ENCODE measurements around the gene GIPC1. TPM values are rescaled to one million over a fixed set of nuclear protein-coding genes. Genes with fewer than 3 reads are reported as not detected.
A peak's percentile ranks its signal among the peaks of the same experiment; 100 is the strongest.

GIPC1 gene
- polyA plus RNA-seq, 1 of the 3 experiments (the other 2 are of a cell fraction): 144 TPM

DNA sequence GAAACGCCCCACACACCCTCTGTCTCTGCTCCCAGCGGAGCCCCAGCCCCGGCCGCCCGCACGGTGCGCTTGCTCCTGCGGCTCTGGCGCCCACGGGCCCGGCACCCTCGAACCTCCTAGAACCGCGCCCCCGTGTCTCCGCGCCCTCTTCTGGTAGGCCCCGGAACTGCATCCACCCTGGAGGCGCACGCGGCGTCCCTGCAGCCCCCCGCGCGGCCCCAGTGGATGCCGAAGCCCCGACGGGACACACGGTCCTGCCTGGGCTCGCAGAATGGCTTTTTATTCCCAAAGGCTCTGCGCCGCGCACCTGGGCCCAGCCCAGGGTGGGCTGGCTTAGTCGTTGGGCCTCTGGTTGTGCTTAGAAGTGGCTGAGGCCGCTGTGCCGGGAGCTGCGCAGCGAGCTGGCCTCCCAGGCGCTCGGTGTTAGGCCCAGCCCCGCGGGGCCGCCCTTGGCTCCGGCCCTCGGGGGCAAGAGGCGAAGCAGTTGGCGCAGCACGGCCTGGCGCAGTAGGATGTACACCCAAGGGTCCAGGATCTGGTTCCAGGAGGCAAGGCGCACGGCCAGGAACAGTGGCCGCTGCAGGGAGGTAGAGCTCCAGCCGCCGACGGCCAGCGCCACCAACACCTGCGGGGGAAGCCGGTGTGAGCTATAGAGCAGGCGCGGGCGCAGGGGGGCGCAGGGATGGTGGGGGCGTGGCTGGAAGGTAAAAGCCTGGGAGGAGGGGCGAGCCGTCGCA lies 23.6 kb downstream of the GIPC1 start:
- ChIA-PET CTCF (interaction anchor here (0.6 to 2.0 kb wide), 31 partner anchors 8 to 429 kb away, joined by 3 to 18 read pairs (median 4); partner anchors contain the start of genes ADGRE5, ASF1B and GIPC1), POLR2A (interaction anchor here (0.5 to 1.1 kb wide), 4 partner anchors 24 to 331 kb away, joined by 3 to 5 read pairs (median 3); partner anchors contain the start of genes DNAJB1 and GIPC1)
- Histone ChIP-seq H3K4me1 (ENCODE audit: control insufficient read depth in 1 of 2, insufficient read depth in 2 of 2, low read depth in 1 of 2, low read length in 1 of 2) (peaks cover 20 to 30% of the 10 kb centered on the region in 2 experiments; a peak in 3 of 4 replicates), H3K36me3 (replicated peaks in 1 of 2; ENCODE audit: control insufficient read depth in 1 of 2, insufficient read depth in 2 of 2, low read length in 1 of 2) (peaks cover 6 to 20% of the 10 kb centered on the region in 2 experiments), H3F3A (replicated peaks; ENCODE audit: insufficient read depth) (peaks cover 13% of the 10 kb centered on the region), H3K4me3 (ENCODE audit: low read depth in 2 of 2, low read length in 1 of 2) (no peak overlapping the region; a peak in 1 of 4 replicates), H3K27ac (ENCODE audit: low read depth in 2 of 2, low read length in 1 of 2) (no peak overlapping the region), H3K4me2 (peak overlapping the region; percentile 44; the same call in 1 of the 2 replicates), H3K79me2 (ENCODE audit: insufficient read depth) (no peaks in the 10 kb centered on the region), H3K9me2 (no peaks in the 10 kb centered on the region), H3K9ac (no peak overlapping the region), H3K27me3 (ENCODE audit: insufficient read depth) (no peaks in the 10 kb centered on the region), H4K20me1 (ENCODE audit: insufficient read depth) (no peaks in the 10 kb centered on the region), H2AFZ (ENCODE audit: low read depth) (no peak overlapping the region), H3K9me3 (no peaks in the 10 kb centered on the region)
- WGBS (ENCODE audit: low lambda C conversion rate): 66% methylated on average over 32 of the region's 66 CpGs
- DNase-seq: peak; percentile 96
- TF ChIP-seq PBX3 (IDR thresholded peaks at IDR 0.05) (peak; percentile 52), SMC3 (IDR thresholded peaks at IDR 0.05; ENCODE audit: low read depth, low read length) (peak; percentile 54; the same call in 1 of the 2 replicates), CTCF (IDR thresholded peaks at IDR 0.05) (peak; percentile 87), JUND (IDR thresholded peaks at IDR 0.05) (no peak), GATA2 (CRISPR knock-in tag; IDR thresholded peaks at IDR 0.05) (no peak), RAD21 (IDR thresholded peaks at IDR 0.05; ENCODE audit: low read length) (peak; percentile 49)
- TF ChIP-seq, protein P1, sequence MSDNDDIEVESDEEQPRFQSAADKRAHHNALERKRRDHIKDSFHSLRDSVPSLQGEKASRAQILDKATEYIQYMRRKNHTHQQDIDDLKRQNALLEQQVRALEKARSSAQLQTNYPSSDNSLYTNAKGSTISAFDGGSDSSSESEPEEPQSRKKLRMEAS (IDR thresholded peaks at IDR 0.05; ENCODE audit: low read depth): peak; percentile 78

DNA sequence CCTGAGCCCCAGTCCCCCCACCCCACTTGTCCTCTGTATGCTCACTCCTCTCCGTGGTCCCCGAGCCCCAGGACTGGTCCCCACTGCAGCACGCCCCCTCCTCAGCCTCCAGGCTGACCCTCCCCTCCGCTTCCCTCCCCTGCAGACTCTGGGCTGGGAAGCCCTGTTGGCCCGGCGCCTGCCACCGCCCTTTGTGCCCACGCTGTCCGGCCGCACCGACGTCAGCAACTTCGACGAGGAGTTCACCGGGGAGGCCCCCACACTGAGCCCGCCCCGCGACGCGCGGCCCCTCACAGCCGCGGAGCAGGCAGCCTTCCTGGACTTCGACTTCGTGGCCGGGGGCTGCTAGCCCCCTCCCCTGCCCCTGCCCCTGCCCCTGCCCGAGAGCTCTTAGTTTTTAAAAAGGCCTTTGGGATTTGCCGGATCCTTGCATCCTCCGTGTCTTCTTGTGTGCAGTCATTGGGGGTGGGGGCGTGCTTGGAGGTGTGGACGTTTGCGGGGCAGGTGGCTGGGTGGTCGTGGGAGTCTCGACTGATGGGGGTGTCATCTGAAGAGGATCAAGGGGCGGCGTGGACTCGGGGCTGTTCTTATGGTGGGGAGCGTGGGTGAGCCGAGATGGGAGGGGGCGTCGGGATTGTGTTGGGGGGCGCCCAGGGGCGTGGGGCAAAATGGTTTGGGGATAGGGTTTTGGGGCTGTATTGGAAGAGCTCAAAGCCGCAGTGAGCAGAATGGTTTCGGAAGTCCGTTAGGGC lies 24.3 kb downstream of the GIPC1 start:
- Histone ChIP-seq H3K4me3 (ENCODE audit: low read depth in 2 of 2, low read length in 1 of 2) (no peak overlapping the region; a peak in 1 of 4 replicates), H3K36me3 (replicated peaks in 1 of 2; ENCODE audit: control insufficient read depth in 1 of 2, insufficient read depth in 2 of 2, low read length in 1 of 2) (peaks cover 6 to 20% of the 10 kb centered on the region in 2 experiments), H3K9ac (no peak overlapping the region), H3F3A (replicated peaks; ENCODE audit: insufficient read depth) (peaks cover 11% of the 10 kb centered on the region), H2AFZ (ENCODE audit: low read depth) (no peak overlapping the region), H3K4me2 (0 out of 2 replicates have a peak overlapping the region, but pooled peaks have one; percentile 44), H3K9me2 (no peaks in the 10 kb centered on the region), H3K79me2 (ENCODE audit: insufficient read depth) (no peaks in the 10 kb centered on the region), H4K20me1 (ENCODE audit: insufficient read depth) (no peaks in the 10 kb centered on the region), H3K27me3 (ENCODE audit: insufficient read depth) (no peaks in the 10 kb centered on the region), H3K4me1 (ENCODE audit: control insufficient read depth in 1 of 2, insufficient read depth in 2 of 2, low read depth in 1 of 2, low read length in 1 of 2) (peaks cover 14 to 23% of the 10 kb centered on the region in 2 experiments; a peak in 3 of 4 replicates), H3K9me3 (no peaks in the 10 kb centered on the region), H3K27ac (ENCODE audit: low read depth in 2 of 2, low read length in 1 of 2) (no peak overlapping the region)
- WGBS (ENCODE audit: low lambda C conversion rate): 80% methylated on average over 44 of the region's 46 CpGs
- DNase-seq: peak; percentile 37
- ChIA-PET CTCF (interaction anchor here (0.5 to 2.0 kb wide), 25 partner anchors 8 to 428 kb away, joined by 3 to 18 read pairs (median 4); partner anchors contain the start of genes ASF1B and GIPC1), POLR2A (interaction anchor here (0.8 to 1.1 kb wide), 2 partner anchors 24 to 330 kb away, joined by 3 to 5 read pairs; partner anchors contain the start of gene GIPC1)
- no peak; the same call in 1 of the 2 replicates for TF ChIP-seq POLR2AphosphoS5 (IDR thresholded peaks at IDR 0.05; ENCODE audit: low read depth, low read length)
- no peak for TF ChIP-seq MEF2A (IDR thresholded peaks at IDR 0.05; ENCODE audit: borderline replicate concordance, low read depth)
- TF ChIP-seq RAD21 (IDR thresholded peaks at IDR 0.05; ENCODE audit: low read length): no peak
- TF ChIP-seq ELF1 (IDR thresholded peaks at IDR 0.05): no peak
- no peak for TF ChIP-seq YY1 (IDR thresholded peaks at IDR 0.05; ENCODE audit: low read depth)
- no peak for TF ChIP-seq RXRA (IDR thresholded peaks at IDR 0.05; ENCODE audit: borderline replicate concordance, low read depth)
- TF ChIP-seq EP300 (IDR thresholded peaks at IDR 0.05; ENCODE audit: borderline replicate concordance in 1 of 2, low read depth in 1 of 2, low read length in 1 of 2): no peak
- no peak for TF ChIP-seq IRF3 (IDR thresholded peaks at IDR 0.05; ENCODE audit: low read depth, low read length)
- TF ChIP-seq MXI1 (IDR thresholded peaks at IDR 0.05; ENCODE audit: low read depth, low read length): no peak
- TF ChIP-seq RCOR1 (IDR thresholded peaks at IDR 0.05; ENCODE audit: low read length): no peak
- no peak for TF ChIP-seq FOXJ3 (CRISPR knock-in tag; IDR thresholded peaks at IDR 0.05)
- TF ChIP-seq, protein P2, sequence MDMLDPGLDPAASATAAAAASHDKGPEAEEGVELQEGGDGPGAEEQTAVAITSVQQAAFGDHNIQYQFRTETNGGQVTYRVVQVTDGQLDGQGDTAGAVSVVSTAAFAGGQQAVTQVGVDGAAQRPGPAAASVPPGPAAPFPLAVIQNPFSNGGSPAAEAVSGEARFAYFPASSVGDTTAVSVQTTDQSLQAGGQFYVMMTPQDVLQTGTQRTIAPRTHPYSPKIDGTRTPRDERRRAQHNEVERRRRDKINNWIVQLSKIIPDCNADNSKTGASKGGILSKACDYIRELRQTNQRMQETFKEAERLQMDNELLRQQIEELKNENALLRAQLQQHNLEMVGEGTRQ (IDR thresholded peaks at IDR 0.05; ENCODE audit: borderline replicate concordance, low read depth, low read length): no peak
- no peak for TF ChIP-seq FOSL2 (IDR thresholded peaks at IDR 0.05; ENCODE audit: borderline replicate concordance, low read depth)
